GM18867 (cell line): ENCODE measurements around the gene STXBP5L.
"Not testable (repeated sequence)": the region's sequence is repeated elsewhere in the genome, so short reads cannot be mapped to it uniquely, and the experiment has no call there.

Source experiments
- ATAC-seq: cut with Tn5 transposase; IDR thresholded peaks from one replicate; pipeline ENCODE4 v1.9.1; 2021; ENCODE audit warnings: mild to moderate bottlenecking, moderate library complexity; ENCODE audit not compliant: unreplicated experiment

The STXBP5L gene

GRCh38 chr3:121414924-121415323 lies 506.9 kb downstream of the STXBP5L start:
- no peak for ATAC-seq

DNA sequence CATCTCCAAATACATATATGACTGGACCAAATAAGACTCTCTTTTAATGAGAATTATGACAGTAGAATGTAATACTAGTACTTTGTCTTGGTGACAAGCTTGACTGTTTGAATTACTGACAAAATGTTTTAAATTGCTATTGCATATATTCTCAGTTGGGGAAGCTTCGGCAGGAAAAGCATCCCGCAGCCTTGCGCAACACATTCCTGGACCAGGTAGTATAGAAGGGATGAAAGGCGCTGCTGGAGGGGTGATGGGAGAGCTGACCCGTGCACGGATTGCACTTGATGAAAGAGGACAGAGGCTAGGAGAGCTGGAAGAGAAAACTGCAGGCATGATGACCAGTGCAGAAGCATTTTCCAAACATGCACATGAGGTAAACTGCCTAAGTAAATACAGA lies 510.2 kb downstream of the STXBP5L start:
- ATAC-seq = no peak

DNA sequence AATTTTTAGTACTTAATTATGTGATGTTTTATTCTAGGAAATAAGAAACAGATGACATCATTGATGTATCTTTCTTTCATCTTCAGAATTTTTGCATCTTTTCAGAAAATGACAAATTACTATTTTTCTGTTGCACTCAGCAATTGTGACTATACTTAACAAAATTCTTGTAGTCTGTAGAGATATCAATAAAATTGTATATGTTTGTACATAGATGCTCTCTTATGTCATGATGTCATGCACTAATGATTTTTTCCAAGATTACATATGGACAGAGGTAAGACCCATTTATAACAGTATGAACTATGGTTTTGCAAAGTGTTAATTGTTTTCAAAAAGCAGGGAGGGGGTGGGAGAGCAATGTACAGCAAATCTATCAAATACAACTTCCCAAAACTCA lies 516.5 kb downstream of the STXBP5L start:
- ATAC-seq = no peak

DNA sequence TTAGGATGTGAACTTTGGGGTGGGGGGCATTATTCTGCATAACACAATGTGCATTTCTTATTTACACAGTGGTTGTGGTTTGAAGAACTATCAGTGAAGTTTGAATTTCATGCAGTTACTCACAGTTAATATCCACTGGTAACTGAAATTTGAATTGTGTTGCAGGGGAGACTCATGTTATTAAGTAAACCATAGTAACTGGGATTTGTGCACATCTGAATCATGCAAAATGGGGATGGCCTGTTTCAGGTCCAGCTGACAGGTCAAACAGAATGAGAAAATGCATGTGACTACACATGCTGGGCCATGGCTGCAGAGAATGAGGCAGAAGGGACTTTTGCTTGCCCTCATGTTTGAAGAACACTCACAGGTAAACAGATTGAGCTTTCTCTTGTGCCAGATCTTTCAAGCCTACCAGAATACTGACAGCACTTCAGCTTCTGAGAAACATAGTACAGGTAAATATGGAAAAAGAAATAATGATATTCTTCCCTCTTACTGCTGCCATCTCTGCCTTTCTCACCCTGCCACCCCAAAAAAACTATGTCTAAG lies 522.7 kb downstream of the STXBP5L start:
- no peak for ATAC-seq

- ATAC-seq = peak; percentile 95
Measured at GRCh38 chr3:121431726-121432517, 523.9 kb downstream of the STXBP5L start.

- ATAC-seq = no peak
Measured at GRCh38 chr3:121436074-121436473, 528.1 kb downstream of the STXBP5L start.

DNA sequence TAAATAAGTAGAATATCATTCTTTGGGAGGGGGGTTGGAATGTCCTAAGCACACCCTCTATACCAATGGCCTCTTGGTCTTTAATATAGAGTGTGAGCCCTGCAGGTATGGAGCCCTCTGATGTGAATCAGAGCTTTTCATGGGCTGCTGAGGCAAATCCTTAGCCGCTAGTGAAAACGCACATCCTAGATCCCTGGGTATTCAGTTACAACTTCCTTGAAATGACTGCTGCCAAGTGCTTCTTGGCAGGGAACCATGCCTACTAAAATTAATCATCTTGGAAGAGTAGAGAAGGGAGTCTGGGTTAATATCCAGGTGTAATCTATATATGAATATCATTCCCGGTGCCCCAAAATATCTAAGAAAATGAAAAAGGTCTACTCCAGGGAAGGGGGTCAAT lies 528.6 kb downstream of the STXBP5L start:
- ATAC-seq = no peak

DNA sequence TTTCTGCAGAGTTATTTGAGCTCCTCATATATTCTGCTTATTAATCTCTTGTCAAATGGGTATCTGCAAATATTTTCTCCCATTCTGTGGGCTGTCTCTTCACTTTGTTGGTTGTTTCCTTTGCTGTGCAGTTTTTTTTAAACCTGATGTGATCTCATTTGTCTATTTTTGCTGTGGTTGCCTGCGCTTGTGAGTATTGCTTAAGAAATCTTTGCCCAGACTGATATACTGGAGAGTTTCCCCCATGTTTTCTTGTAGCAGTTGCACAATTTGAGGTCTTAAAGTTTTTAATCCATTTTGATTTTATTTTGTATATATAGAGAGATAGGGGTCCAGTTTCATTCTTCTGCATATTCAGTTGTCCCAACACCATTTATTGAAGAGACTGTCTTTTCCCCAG lies 535.5 kb downstream of the STXBP5L start:
- ATAC-seq = no peak

GRCh38 chr3:121451752-121452151 lies 543.7 kb downstream of the STXBP5L start:
- not testable (repeated sequence) for ATAC-seq

DNA sequence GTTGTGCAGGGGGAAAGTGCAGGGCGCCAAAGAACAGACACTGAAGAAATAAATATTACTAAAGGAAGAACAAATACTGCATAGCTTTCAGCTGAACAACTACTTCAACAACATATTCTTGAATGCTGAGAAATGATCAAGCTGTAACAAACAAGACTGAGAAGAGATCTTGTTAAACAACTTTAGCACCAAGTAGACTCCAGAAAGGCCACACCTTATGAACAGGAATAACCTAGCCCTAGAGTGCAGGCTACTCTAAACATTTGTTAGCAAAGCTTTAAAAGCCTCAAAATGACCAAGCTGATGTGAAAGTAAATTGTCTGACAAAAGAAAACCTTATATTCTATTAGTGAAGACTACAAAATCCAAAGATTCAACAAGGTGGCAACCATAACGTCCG lies 554.6 kb downstream of the STXBP5L start:
- ATAC-seq = no peak

- no peak for ATAC-seq
Measured at GRCh38 chr3:121463745-121464144, 555.7 kb downstream of the STXBP5L start.

DNA sequence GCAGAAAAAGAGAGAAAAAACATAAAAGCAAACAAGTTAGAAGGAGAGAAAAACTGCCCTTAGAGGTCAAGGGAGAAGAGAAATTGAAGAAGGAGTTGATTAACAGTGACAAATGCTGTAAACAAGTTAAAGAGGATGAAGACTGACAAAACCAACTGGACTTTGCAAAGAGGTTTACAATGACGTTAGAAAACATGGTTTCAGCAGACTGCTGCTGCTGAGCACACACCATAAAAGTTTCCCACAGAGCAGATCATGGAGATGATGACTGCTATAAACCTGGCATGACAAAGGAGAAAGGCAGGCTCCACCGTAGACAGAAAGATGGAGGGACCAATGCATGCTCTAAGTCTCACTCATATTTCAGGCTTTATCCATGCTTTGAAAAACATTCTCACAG lies 559.1 kb downstream of the STXBP5L start:
- no peak for ATAC-seq

DNA sequence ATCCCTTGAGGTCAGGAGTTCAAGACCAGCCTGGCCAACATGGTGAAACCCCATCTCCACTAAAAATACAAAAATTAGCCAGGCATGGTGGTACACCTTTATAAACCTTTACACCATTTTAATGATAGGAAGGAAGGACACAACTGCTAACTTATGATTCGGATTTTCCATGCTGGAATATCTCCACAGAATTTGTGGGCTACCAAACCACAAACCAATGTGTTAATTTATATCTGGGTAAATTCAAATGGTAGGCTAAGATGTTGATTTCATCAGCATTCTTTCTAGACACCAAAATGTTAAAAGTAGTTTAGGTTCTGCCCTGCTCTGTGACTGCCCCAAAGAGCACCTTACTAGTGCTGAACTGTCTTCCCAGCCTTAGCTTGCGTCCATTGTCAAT lies 565.0 kb downstream of the STXBP5L start:
- ATAC-seq = no peak
